ENCODE results near the gene SIDT2. TPM values are rescaled to one million over a fixed set of nuclear protein-coding genes. Genes with fewer than 3 reads are reported as not detected.

The SIDT2 gene
- polyA plus RNA-seq, 1 experiment: 71.3 TPM

GRCh38 chr11:117189191-117189940 lies 10.8 kb downstream of the SIDT2 start:
- DNase-seq (ENCODE audit: low read depth): no peak
- POLR2A ChIA-PET: no interaction called here
- H3K27me3 ChIP-seq (ENCODE audit: control insufficient read depth, insufficient read depth, low read length): no peaks in the 10 kb centered on the region

GRCh38 chr11:117189941-117190544 lies 11.5 kb downstream of the SIDT2 start:
- Histone ChIP-seq H3K4me3 (ENCODE audit: low read depth, low read length) (no peak overlapping the region), H3K27me3 (ENCODE audit: control insufficient read depth, insufficient read depth, low read length) (no peaks in the 10 kb centered on the region), H3K36me3 (ENCODE audit: control insufficient read depth, insufficient read depth, low read length) (peaks cover 31% of the 10 kb centered on the region)
- DNase-seq (ENCODE audit: low read depth): no peak
- ChIA-PET CTCF (interaction anchor here (1.4 kb wide), 1 partner anchor 31 kb away, joined by 5 read pairs; no protein-coding TSS in a partner anchor), POLR2A (no interaction called here)
- TF ChIP-seq CTCF (IDR thresholded peaks at IDR 0.05; ENCODE audit: insufficient read depth, low read depth, low read length): no peak

More at GRCh38 chr11:117189191-117189940, 10.8 kb downstream of the SIDT2 start:
- CTCF ChIA-PET: interaction anchor here (1.4 kb wide), 1 partner anchor 32 kb away, joined by 5 read pairs; no protein-coding TSS in a partner anchor
- no peak overlapping the region for H3K4me3 ChIP-seq (ENCODE audit: low read depth, low read length)
- peaks cover 31% of the 10 kb centered on the region for H3K36me3 ChIP-seq (ENCODE audit: control insufficient read depth, insufficient read depth, low read length)
- TF ChIP-seq CTCF (IDR thresholded peaks at IDR 0.05; ENCODE audit: insufficient read depth, low read depth, low read length): no peak

GRCh38 chr11:117191680-117192400 lies 13.3 kb downstream of the SIDT2 start:
- ChIA-PET POLR2A (no interaction called here), CTCF (interaction anchor here (2.5 kb wide), 1 partner anchor 11 kb away, joined by 12 read pairs; no protein-coding TSS in a partner anchor)
- H3K4me3 ChIP-seq (ENCODE audit: low read depth, low read length): no peak overlapping the region
- no peak for DNase-seq (ENCODE audit: low read depth)
- no peak for TF ChIP-seq CTCF (IDR thresholded peaks at IDR 0.05; ENCODE audit: insufficient read depth, low read depth, low read length)
- H3K36me3 ChIP-seq (ENCODE audit: control insufficient read depth, insufficient read depth, low read length): peaks cover 34% of the 10 kb centered on the region
- H3K27me3 ChIP-seq (ENCODE audit: control insufficient read depth, insufficient read depth, low read length): no peaks in the 10 kb centered on the region

GRCh38 chr11:117192401-117192875 lies 13.9 kb downstream of the SIDT2 start:
- POLR2A ChIA-PET: no interaction called here
- no peak for TF ChIP-seq CTCF (IDR thresholded peaks at IDR 0.05; ENCODE audit: insufficient read depth, low read depth, low read length)
- CTCF ChIA-PET: interaction anchor here (2.5 kb wide), 1 partner anchor 11 kb away, joined by 12 read pairs; no protein-coding TSS in a partner anchor
- no peak overlapping the region for H3K4me3 ChIP-seq (ENCODE audit: low read depth, low read length)
- peaks cover 34% of the 10 kb centered on the region for H3K36me3 ChIP-seq (ENCODE audit: control insufficient read depth, insufficient read depth, low read length)
- H3K27me3 ChIP-seq (ENCODE audit: control insufficient read depth, insufficient read depth, low read length): no peaks in the 10 kb centered on the region
- no peak for DNase-seq (ENCODE audit: low read depth)
